Measurements from ENCODE around the gene CAPRIN2. TPM values are rescaled to one million over a fixed set of nuclear protein-coding genes. Genes with fewer than 3 reads are reported as not detected.

Gene CAPRIN2
- total and polyA plus RNA-seq, 2 of the 8 experiments (the other 6 are each of a cell fraction or from before 2014, with no cell fraction given), result 24.8 to 52.0 TPM

DNA sequence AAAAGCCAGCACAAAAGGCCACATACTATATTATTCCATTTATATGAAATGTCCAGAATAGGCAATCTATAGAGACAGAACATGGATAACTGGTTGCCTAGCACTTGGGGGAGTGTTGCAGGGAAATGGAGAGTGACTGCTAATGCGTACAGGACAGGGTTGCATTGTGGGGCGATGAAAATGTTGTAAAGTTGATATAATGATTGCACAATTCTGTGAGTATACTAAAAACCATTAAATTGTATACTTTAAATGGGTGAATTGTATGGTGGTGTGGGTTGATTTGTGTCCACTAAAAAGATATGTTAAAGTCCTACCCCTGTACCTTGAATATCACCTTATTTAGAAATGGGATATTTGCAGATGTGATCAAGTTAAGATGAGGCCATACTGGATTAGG lies 7.0 kb upstream of the CAPRIN2 start:
- no peaks in the 10 kb centered on the region for H4K20me1 ChIP-seq (replicated peaks in 1 of 2; ENCODE audit: control insufficient read depth in 1 of 2, insufficient read depth in 2 of 2, low read length in 2 of 2)
- no peak overlapping the region for H4K5ac ChIP-seq (ENCODE audit: insufficient read length, low read depth, low read length)
- WGBS, 2 experiments (ENCODE audit: extremely low coverage in 1 of 2, insufficient coverage in 1 of 2, insufficient read length in 1 of 2, insufficient replicate concordance in 2 of 2, low coverage in 1 of 2, low lambda C conversion rate in 2 of 2, missing lambda C conversion rate in 1 of 2), result 94% methylated on average over 2 of the region's 2 CpGs; no CpG with 5 or more reads in 1 of the 2 experiments
- TF ChIP-seq KDM4A (IDR thresholded peaks at IDR 0.05; ENCODE audit: low read depth, low read length, severe bottlenecking), result no peak
- TF ChIP-seq EGR1 (IDR thresholded peaks at IDR 0.05; ENCODE audit: borderline replicate concordance, low read depth, low read length), result no peak
- TF ChIP-seq KDM5A (IDR thresholded peaks at IDR 0.05; ENCODE audit: low read length), result no peak
- TF ChIP-seq GTF2F1 (IDR thresholded peaks at IDR 0.05; ENCODE audit: borderline replicate concordance, low read depth, low read length), result no peak
- TF ChIP-seq JUN (IDR thresholded peaks at IDR 0.05; ENCODE audit: low read depth, low read length), result no peak
- TF ChIP-seq BCL11A (IDR thresholded peaks at IDR 0.05; ENCODE audit: low read depth in 2 of 2, low read length in 2 of 2), result no peak
- H2AK5ac ChIP-seq (ENCODE audit: low read depth, low read length), result no peak overlapping the region
- H3K4me1 ChIP-seq (replicated peaks in 1 of 4; ENCODE audit: control insufficient read depth in 3 of 4, insufficient read depth in 4 of 4, low read length in 3 of 4), result no peaks in the 10 kb centered on the region; a peak in 1 of 7 replicates
- DNase-seq (ENCODE audit: low read depth in 1 of 2, low spot score in 2 of 2) (no peak), FAIRE-seq (no peak)
- H3K14ac ChIP-seq (ENCODE audit: insufficient read length), result no peak overlapping the region
- H2BK120ac ChIP-seq (replicated peaks; ENCODE audit: low read depth, low read length), result no peak overlapping the region
- H2BK12ac ChIP-seq (ENCODE audit: low read depth, low read length), result no peak overlapping the region
- H2BK5ac ChIP-seq (ENCODE audit: low read depth, low read length), result no peak overlapping the region
- no peaks in the 10 kb centered on the region for H3K79me1 ChIP-seq (ENCODE audit: low read depth, low read length)
- no peak overlapping the region for H3K4me2 ChIP-seq (ENCODE audit: insufficient read depth in 1 of 2, low read depth in 2 of 2, low read length in 2 of 2)
- ChIA-PET POLR2A (ENCODE audit: partially characterized antibody) (no interaction called here), CTCF (ENCODE audit: partially characterized antibody) (no interaction called here)
- H3K9ac ChIP-seq (replicated peaks in 1 of 4; ENCODE audit: extremely low read depth in 1 of 4, low read depth in 3 of 4, low read length in 3 of 4), result no peak overlapping the region
- H4K8ac ChIP-seq (ENCODE audit: extremely low read depth, insufficient read depth, low read length), result no peak overlapping the region
- H2AFZ ChIP-seq (ENCODE audit: low read length), result no peak overlapping the region
- H3K56ac ChIP-seq (replicated peaks; ENCODE audit: insufficient read length, low read depth, low read length), result no peak overlapping the region
- no peak overlapping the region for H3K23ac ChIP-seq (ENCODE audit: insufficient read length)
- no peak overlapping the region for H3K18ac ChIP-seq (ENCODE audit: extremely low read depth, low read length)
- H3K27ac ChIP-seq (ENCODE audit: low read depth, low read length), result no peak overlapping the region
- no peaks in the 10 kb centered on the region for H3K9me3 ChIP-seq (ENCODE audit: insufficient read depth in 2 of 2, low read depth in 1 of 2, low read length in 1 of 2)
- no peaks in the 10 kb centered on the region for H3K79me2 ChIP-seq (ENCODE audit: control insufficient read depth in 1 of 2, insufficient read depth in 2 of 2, low read length in 2 of 2)
- H3K4me3 ChIP-seq (ENCODE audit: extremely low read depth in 1 of 4, insufficient read depth in 2 of 4, low read depth in 3 of 4, low read length in 4 of 4), result no peak overlapping the region
- no peaks in the 10 kb centered on the region for H3K36me3 ChIP-seq (ENCODE audit: control insufficient read depth in 2 of 4, insufficient read depth in 4 of 4, low read length in 3 of 4)
- H2BK20ac ChIP-seq (ENCODE audit: low read length), result no peak overlapping the region
- no peak overlapping the region for H2BK15ac ChIP-seq (ENCODE audit: low read length)
- no peaks in the 10 kb centered on the region for H3K23me2 ChIP-seq (ENCODE audit: low read depth, low read length)
- no peaks in the 10 kb centered on the region for H3K27me3 ChIP-seq (replicated peaks in 1 of 4; ENCODE audit: control insufficient read depth in 3 of 4, extremely low read depth in 1 of 4, insufficient read depth in 3 of 4, low read length in 3 of 4)
- no peak overlapping the region for H4K91ac ChIP-seq (replicated peaks; ENCODE audit: insufficient read length, low read length)
- no peak overlapping the region for H3K4ac ChIP-seq (replicated peaks; ENCODE audit: insufficient read length, low read depth, low read length)

Measured in H1 (cell line).